Tongue (tissue), 2 donors: ENCODE measurements around the gene ZNF699. TPM values are rescaled to one million over a fixed set of nuclear protein-coding genes. Genes with fewer than 3 reads are reported as not detected.
"Not testable (repeated sequence)": the region's sequence is repeated elsewhere in the genome, so short reads cannot be mapped to it uniquely, and the experiment has no call there.

ENCODE experiments used
- DNase-seq: peaks from one replicate; pipeline ENCODE4 v3.0.0-alpha.2; 2015
- total RNA-seq: library from RNA; depleted of rRNA; stranded (reverse); fragments of >200 nt; gene quantifications from one replicate; pipeline ENCODE4 v1.2.3, GENCODE V29; 2014

Gene ZNF699
- total RNA-seq, 1 donor from 2014 or later = 23.5 TPM

GRCh38 chr19:9283485-9283884 is 26.2 kb downstream of the ZNF699 start:
- not testable (repeated sequence) for DNase-seq

DNA sequence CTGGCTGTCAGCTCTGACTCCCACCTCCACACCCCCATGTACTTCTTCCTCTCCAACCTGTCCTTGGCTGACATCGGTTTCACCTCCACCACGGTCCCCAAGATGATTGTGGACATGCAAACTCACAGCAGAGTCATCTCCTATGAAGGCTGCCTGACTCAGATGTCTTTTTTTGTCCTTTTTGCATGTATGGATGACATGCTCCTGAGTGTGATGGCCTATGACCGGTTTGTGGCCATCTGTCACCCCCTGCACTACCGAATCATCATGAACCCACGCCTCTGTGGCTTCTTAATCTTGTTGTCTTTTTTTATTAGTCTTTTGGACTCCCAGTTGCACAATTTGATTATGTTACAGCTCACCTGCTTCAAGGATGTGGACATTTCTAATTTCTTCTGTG is 58.4 kb downstream of the ZNF699 start:
- DNase-seq = no peak

GRCh38 chr19:9250630-9251029 is 59.0 kb downstream of the ZNF699 start, which contains the start of gene OR7E24:
OR7E24 (plus strand) TSS chr19:9250930; CDS start chr19:9251044, 114 bp downstream.
- DNase-seq = no peak

Other genes starting within 250 kb of the ZNF699 start
- gene OR1M1, start 222.8 kb downstream of the ZNF699 start, total RNA-seq = not detected
- not detected for gene OR7G2, start 202.4 kb downstream of the ZNF699 start, total RNA-seq
- gene OR7G1, start 194.1 kb downstream of the ZNF699 start, total RNA-seq = not detected
- gene OR7G3, start 182.9 kb downstream of the ZNF699 start, total RNA-seq = not detected
- 23.0 TPM for gene ZNF317, start 169.4 kb downstream of the ZNF699 start, total RNA-seq
- not detected for gene OR7D2, start 130.9 kb downstream of the ZNF699 start, total RNA-seq
- gene OR7D4, start 90.2 kb downstream of the ZNF699 start, total RNA-seq = not detected
- not detected for gene OR7E24, start 58.9 kb downstream of the ZNF699 start, total RNA-seq
- 29.2 TPM for gene ZNF559, start 14.3 kb upstream of the ZNF699 start, total RNA-seq
- 5.8 TPM for gene ZNF177, start 53.2 kb upstream of the ZNF699 start, total RNA-seq
- 21.1 TPM for gene ZNF266, start 125.7 kb upstream of the ZNF699 start, total RNA-seq
- gene ZNF560, start 188.8 kb upstream of the ZNF699 start, total RNA-seq = not detected
- gene ZNF426, start 228.8 kb upstream of the ZNF699 start, total RNA-seq = 18.8 TPM